ENCODE data around the gene OTOP3.

The OTOP3 gene

DNA sequence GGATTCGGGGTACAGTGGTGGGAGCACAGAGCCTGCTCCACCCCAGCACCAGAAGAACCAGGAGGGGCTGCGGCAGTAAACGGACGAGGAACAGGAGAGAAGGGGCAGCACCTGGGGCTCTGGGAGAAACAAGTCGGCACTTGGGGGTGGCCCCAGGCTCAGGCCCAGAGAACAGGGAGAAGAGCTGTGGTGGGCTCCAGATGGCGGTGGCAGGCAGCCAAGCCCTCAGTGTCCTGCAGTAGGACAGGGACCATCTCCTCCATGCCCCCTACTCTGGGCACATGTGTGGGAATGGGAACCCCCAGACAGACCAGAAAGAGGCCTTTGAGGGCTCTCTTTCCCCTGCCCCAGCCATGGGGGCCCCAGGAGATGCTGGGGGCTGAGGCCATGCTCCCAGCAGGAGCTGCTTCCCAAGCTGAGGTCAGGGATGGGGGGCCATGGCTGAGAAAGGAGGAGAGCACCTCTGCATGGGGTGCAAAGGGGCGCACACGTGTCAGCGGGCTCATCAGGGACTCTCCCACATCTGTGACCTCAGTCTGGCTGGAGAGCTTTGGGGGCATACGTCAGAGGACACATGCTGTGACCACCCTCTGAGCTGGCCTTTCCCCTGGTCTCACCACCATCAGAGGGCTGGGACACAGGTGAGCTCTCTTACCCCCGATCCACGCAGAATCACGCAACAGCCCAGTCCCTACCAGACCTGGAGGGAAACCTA lies 19.4 kb upstream of the OTOP3 start:
- no peak for DNase-seq
- H3K27ac ChIP-seq: no peak overlapping the region
- TF ChIP-seq, protein P1, sequence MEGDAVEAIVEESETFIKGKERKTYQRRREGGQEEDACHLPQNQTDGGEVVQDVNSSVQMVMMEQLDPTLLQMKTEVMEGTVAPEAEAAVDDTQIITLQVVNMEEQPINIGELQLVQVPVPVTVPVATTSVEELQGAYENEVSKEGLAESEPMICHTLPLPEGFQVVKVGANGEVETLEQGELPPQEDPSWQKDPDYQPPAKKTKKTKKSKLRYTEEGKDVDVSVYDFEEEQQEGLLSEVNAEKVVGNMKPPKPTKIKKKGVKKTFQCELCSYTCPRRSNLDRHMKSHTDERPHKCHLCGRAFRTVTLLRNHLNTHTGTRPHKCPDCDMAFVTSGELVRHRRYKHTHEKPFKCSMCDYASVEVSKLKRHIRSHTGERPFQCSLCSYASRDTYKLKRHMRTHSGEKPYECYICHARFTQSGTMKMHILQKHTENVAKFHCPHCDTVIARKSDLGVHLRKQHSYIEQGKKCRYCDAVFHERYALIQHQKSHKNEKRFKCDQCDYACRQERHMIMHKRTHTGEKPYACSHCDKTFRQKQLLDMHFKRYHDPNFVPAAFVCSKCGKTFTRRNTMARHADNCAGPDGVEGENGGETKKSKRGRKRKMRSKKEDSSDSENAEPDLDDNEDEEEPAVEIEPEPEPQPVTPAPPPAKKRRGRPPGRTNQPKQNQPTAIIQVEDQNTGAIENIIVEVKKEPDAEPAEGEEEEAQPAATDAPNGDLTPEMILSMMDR (IDR thresholded peaks at IDR 0.05; ENCODE audit: low read depth, low read length): no peak
- no peaks in the 10 kb centered on the region for H3K36me3 ChIP-seq
- H3K9me3 ChIP-seq (ENCODE audit: severe bottlenecking): peaks cover 6% of the 10 kb centered on the region
- H3K4me3 ChIP-seq (ENCODE audit: low read depth, low read length): no peak overlapping the region
- no peaks in the 10 kb centered on the region for H3K27me3 ChIP-seq (ENCODE audit: insufficient read depth, low read depth, severe bottlenecking)

DNA sequence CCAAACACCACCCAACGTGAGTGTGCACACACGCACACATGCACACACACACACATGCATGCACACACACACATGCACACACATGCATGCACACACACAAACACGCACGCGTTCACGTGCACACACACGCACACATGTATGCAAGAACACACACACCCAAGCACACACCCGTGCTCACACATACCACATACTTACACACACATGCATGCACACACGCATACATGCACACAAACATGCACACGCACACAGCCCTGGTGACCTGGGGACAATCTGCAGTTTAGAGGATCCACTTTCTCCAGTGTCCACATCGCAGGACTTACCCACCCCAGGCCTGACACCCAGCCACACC lies 18.9 kb upstream of the OTOP3 start:
- Histone ChIP-seq H3K27me3 (ENCODE audit: insufficient read depth, low read depth, severe bottlenecking) (no peaks in the 10 kb centered on the region), H3K36me3 (no peaks in the 10 kb centered on the region), H3K27ac (no peak overlapping the region), H3K4me3 (ENCODE audit: low read depth, low read length) (no peak overlapping the region), H3K9me3 (ENCODE audit: severe bottlenecking) (peaks cover 6% of the 10 kb centered on the region)
- TF ChIP-seq, protein P1 (IDR thresholded peaks at IDR 0.05; ENCODE audit: low read depth, low read length): no peak
- DNase-seq: no peak

- DNase-seq: no peak
- no peaks in the 10 kb centered on the region for H3K27me3 ChIP-seq (ENCODE audit: insufficient read depth, low read depth, severe bottlenecking)
- no peaks in the 10 kb centered on the region for H3K36me3 ChIP-seq
- TF ChIP-seq, protein P1 (IDR thresholded peaks at IDR 0.05; ENCODE audit: low read depth, low read length): no peak
- no peak overlapping the region for H3K27ac ChIP-seq
- H3K9me3 ChIP-seq (ENCODE audit: severe bottlenecking): peaks cover 6% of the 10 kb centered on the region
- no peak overlapping the region for H3K4me3 ChIP-seq (ENCODE audit: low read depth, low read length)
Measured at GRCh38 chr17:74917430-74917829, 18.3 kb upstream of the OTOP3 start.

- DNase-seq: peak; percentile 61
- TF ChIP-seq, protein P1 (IDR thresholded peaks at IDR 0.05; ENCODE audit: low read depth, low read length): no peak
- Histone ChIP-seq H3K4me3 (ENCODE audit: low read depth, low read length) (no peak overlapping the region), H3K27ac (no peak overlapping the region), H3K36me3 (no peaks in the 10 kb centered on the region), H3K9me3 (ENCODE audit: severe bottlenecking) (peaks cover under 1% of the 10 kb centered on the region), H3K27me3 (ENCODE audit: insufficient read depth, low read depth, severe bottlenecking) (peaks cover 7% of the 10 kb centered on the region)
Measured at GRCh38 chr17:74918906-74919305, 16.8 kb upstream of the OTOP3 start.

DNA sequence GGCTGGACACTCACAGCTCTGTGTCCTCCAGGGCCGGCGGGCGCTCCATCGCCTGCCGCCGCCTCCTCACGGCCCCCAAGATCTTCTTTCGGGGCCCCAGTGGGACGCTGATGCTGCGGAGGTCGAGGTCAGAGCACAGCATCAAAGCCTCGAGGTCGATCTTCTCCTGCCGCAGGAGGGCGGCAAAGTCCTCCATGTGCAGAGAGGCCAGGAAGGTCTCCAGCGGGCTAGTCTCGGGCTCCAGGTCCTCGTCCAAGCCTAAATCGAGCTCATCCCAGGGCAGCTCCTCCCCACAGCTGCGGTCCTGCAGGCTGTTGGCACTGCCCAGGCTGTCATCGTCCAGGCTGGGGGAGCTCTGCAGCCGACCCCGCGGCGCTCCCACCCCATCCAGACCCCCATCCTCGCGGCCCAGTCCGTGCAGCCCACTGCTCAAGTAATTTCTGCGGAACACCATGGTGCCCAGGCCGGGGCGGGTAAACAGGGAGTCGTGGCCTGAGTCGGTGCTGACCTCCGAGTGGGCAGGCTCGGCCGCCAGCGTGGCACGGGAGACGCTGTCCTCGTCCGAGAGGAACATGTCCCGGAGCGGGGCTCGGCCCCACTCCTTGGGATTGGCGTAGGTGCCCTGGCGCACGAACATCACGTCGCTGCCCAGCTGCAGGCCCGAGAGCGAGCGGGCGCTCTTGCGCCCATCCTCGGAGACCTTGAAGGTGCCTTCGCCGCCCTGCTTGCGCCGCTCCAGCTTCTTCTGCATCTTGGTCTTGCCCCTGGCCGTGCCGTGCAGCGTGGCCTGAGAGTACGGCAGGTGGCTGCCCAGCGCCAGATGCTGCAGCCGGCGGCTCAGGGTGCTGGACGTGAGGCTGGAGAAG lies 16.0 kb upstream of the OTOP3 start:
- Histone ChIP-seq H3K4me3 (ENCODE audit: low read depth, low read length) (no peak overlapping the region), H3K27ac (no peak overlapping the region), H3K36me3 (no peaks in the 10 kb centered on the region), H3K9me3 (ENCODE audit: severe bottlenecking) (no peaks in the 10 kb centered on the region), H3K27me3 (ENCODE audit: insufficient read depth, low read depth, severe bottlenecking) (peaks cover 15% of the 10 kb centered on the region)
- TF ChIP-seq, protein P1 (IDR thresholded peaks at IDR 0.05; ENCODE audit: low read depth, low read length): peak; percentile 36; the same call in 1 of the 2 replicates
- no peak for DNase-seq
